Heart left ventricle (tissue), 16 donors: ENCODE results near the gene CETP. TPM values are rescaled to one million over a fixed set of nuclear protein-coding genes. Genes with fewer than 3 reads are reported as not detected.

Experiments used
- ATAC-seq, 4 donors: fragments of 200-7000 bp; cut with Tn5 transposase; one replicate each; pipeline ENCODE4 v1.9.1; 2020 to 2022; ENCODE audit warnings: moderate library complexity in 4 of 4, mild to moderate bottlenecking in 3 of 4, moderate number of reproducible peaks in 1 of 4
- DNase-seq, 5 donors: peaks; one replicate each; pipeline ENCODE4 v3.0.0-alpha.2; 2020
- H3K27ac ChIP-seq, 12 donors: fragments of 200-600 bp; sonication (generic) in 4 of 12; one replicate each; pipeline versions ENCODE4 v1.5.0 to v1.8.0; 2016 to 2022; ENCODE audit warnings: mild to moderate bottlenecking in 2 of 12
- H3K27me3 ChIP-seq, 9 donors: fragments of 200-600 bp; sonication (generic) in 2 of 9; one replicate each; pipeline versions ENCODE4 v1.5.1 to v1.8.0; 2016 to 2022; ENCODE audit warnings: mild to moderate bottlenecking in 3 of 9
- H3K36me3 ChIP-seq, 9 donors: fragments of 200-600 bp; sonication (generic) in 2 of 9; one replicate each; pipeline versions ENCODE4 v1.5.0 to v1.8.0; 2018 to 2022; ENCODE audit warnings: mild to moderate bottlenecking in 2 of 9
- H3K4me1 ChIP-seq, 12 donors: fragments of 200-600 bp; sonication (generic) in 4 of 12; one replicate each; pipeline versions ENCODE4 v1.5.0 to v1.8.0; 2016 to 2022; ENCODE audit warnings: mild to moderate bottlenecking in 3 of 12
- H3K4me3 ChIP-seq, 12 donors: fragments of 200-600 bp; sonication (generic) in 4 of 12; one replicate each; pipeline versions ENCODE4 v1.5.0 to v1.8.0; 2017 to 2022; ENCODE audit warnings: mild to moderate bottlenecking in 9 of 12, moderate library complexity in 4 of 12
- H3K9me3 ChIP-seq, 12 donors: fragments of 200-600 bp; sonication (generic) in 4 of 12; one replicate each; pipeline versions ENCODE4 v1.5.0 to v1.8.0; 2016 to 2022; ENCODE audit warnings: mild to moderate bottlenecking in 1 of 12
- POLR2A ChIP-seq, 2 donors: fragments of 450-650 bp; IDR thresholded peaks; one replicate each; pipeline ENCODE4 v1.6.1; 2017; ENCODE audit warnings: antibody characterized with exemption in 2 of 2, mild to moderate bottlenecking in 2 of 2, moderate library complexity in 2 of 2
- WGBS, 4 donors: extraction: QIAGEN DNeasy Blood & Tissue Kit in 2 of 4; methylation state at CpG; one replicate each; pipeline versions ENCODE4 v1.1.5 to v1.1.7; 2013 to 2018; 5-methylcytosine and 5-hydroxymethylcytosine counted together
- intact Hi-C, 10 donors: fragments of 100-400 bp; cut with DNase I; formaldehyde crosslinking; loops; one replicate each; pipeline versions ENCODE4 v1.11.1 to v1.14.2; 2022
- polyA plus RNA-seq, 2 donors: library from polyadenylated mRNA; stranded (reverse); fragments of 200-250 nt; gene quantifications; one replicate each; pipeline ENCODE4 v1.2.3, GENCODE V29; 2013
- total RNA-seq, 9 donors: library from RNA; depleted of rRNA in 2 of 9; stranded (reverse); fragments of >200 nt in 2 of 9; fragmentation: NEBNext Ultra II Directional in 3 of 9; extraction: Animal tissue kit (Norgen Biotek cat#: 25700) in 3 of 9; gene quantifications; one replicate each; pipeline versions ENCODE4 v1.1.0 to v1.2.4, GENCODE V29; 2016 to 2023
- TF ChIP-seq, protein P1 (sequence below), 12 donors: fragments of 200-600 bp; sonication (generic) in 4 of 12; IDR thresholded peaks; one replicate each; pipeline versions ENCODE4 v1.5.0 to v1.8.0; 2018 to 2022; ENCODE audit warnings: antibody characterized with exemption in 12 of 12, mild to moderate bottlenecking in 5 of 12
- donor health status: ischemic (EF 13 %, LVEDD 7.1; RV severe dilation, severe dysfunction).
- donor health status: healthy with polysubstance abuse.
- donor health status: DM: no; HTN: yes; CAD: no.
- donor health status: DM: no; HTN: no; CAD: no.
- donor health status: ischemic (EF 25% LVEDD 6.9; RV normal size, moderate dysfunction).
- donor health status: ischemic (EF 25% LVEDD 5.7; RV mildly dilated, moderate dysfunction).
- donor health status: healthy.
- donor health status: DM: yes; HTN: yes; CAD: no.
- donor health status: ischemic (EF 35%, LVEDD 5.7; RV mildly dilated, moderate dysfunction).
- donor health status: nonischemic (EF 11% LVEDD 7.7; RV severe dilation, severe dysfunction).
- donor health status: DM: yes; HTN: yes; CAD: no.
- donor health status: PGD.
- donor health status: ischemic (EF 29% LVEDD 5.4; RV normal size, mild dysfunction).
- donor health status: nonischemic (EF 23%, LVEDD 6.1; RV moderate dilation, normal function).

The CETP gene
- total and polyA plus RNA-seq, 11 donors = 0.23 to 3.1 (median 0.31) TPM; not detected in 3

DNA sequence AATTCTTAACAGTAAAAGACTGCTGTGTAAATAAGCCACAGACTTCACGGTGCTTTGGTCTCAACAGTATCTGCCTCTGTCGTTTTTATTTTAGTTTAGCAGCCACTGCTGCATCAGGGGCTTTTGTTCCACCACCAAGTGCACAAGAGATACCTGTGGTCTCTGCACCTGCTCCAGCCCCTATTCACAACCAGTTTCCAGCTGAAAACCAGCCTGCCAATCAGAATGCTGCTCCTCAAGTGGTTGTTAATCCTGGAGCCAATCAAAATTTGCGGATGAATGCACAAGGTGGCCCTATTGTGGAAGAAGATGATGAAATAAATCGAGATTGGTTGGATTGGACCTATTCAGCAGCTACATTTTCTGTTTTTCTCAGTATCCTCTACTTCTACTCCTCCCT is 21.9 kb upstream of the CETP start:
- intact Hi-C loops = loop anchor here in 3 of 10 donors (10.0 kb wide), 2 partner anchors 75 to 215 kb away; partner anchors contain the start of gene SLC12A3 (in 2 of the 3)
- peaks cover 0 to 57% (median 34%) of the 10 kb centered on the region in 12 donors for H3K4me1 ChIP-seq
- ATAC-seq (no peak), DNase-seq (no peak)
- H3K27me3 ChIP-seq = no peaks in the 10 kb centered on the region
- no peak overlapping the region for H3K27ac ChIP-seq
- H3K36me3 ChIP-seq = peaks cover 0 to 100% (median 98%) of the 10 kb centered on the region in 9 donors
- no peaks in the 10 kb centered on the region for H3K9me3 ChIP-seq
- WGBS, 4 donors = 83 to 87% (median 85%) methylated on average over 4 of the region's 4 CpGs
- H3K4me3 ChIP-seq = no peak overlapping the region
- TF ChIP-seq POLR2A (IDR thresholded peaks at IDR 0.05) = no peak
- TF ChIP-seq, protein P1, sequence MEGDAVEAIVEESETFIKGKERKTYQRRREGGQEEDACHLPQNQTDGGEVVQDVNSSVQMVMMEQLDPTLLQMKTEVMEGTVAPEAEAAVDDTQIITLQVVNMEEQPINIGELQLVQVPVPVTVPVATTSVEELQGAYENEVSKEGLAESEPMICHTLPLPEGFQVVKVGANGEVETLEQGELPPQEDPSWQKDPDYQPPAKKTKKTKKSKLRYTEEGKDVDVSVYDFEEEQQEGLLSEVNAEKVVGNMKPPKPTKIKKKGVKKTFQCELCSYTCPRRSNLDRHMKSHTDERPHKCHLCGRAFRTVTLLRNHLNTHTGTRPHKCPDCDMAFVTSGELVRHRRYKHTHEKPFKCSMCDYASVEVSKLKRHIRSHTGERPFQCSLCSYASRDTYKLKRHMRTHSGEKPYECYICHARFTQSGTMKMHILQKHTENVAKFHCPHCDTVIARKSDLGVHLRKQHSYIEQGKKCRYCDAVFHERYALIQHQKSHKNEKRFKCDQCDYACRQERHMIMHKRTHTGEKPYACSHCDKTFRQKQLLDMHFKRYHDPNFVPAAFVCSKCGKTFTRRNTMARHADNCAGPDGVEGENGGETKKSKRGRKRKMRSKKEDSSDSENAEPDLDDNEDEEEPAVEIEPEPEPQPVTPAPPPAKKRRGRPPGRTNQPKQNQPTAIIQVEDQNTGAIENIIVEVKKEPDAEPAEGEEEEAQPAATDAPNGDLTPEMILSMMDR (IDR thresholded peaks at IDR 0.05) = no peak

DNA sequence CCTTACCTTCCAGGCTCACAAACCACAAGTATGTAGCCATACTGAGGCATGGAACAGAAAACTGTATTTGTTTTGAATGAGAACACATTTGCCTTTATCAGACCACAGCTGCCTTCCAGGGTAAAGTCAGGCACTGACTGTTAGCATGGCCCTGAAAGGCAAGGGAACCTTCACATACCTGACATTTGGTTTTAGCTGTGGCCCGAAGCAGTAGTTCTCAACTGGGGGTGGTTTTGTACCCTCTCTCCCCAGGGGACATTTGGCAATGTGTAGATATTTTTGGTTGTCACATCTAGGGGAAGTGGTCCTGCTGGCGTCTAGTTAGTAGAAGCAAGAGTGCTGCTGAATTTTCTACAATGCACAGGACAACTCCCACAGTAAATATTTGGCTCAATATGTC is 20.7 kb upstream of the CETP start:
- Histone ChIP-seq H3K27ac (no peak overlapping the region), H3K9me3 (no peaks in the 10 kb centered on the region), H3K4me1 (peaks cover 0 to 45% (median 22%) of the 10 kb centered on the region in 12 donors), H3K27me3 (no peaks in the 10 kb centered on the region), H3K4me3 (no peak overlapping the region), H3K36me3 (peaks cover 0 to 98% (median 98%) of the 10 kb centered on the region in 9 donors)
- intact Hi-C loops = loop anchor here in 1 of 10 donors (10.0 kb wide), 1 partner anchor 214 kb away; no protein-coding TSS in a partner anchor
- no peak for TF ChIP-seq POLR2A (IDR thresholded peaks at IDR 0.05)
- TF ChIP-seq, protein P1 (IDR thresholded peaks at IDR 0.05) = no peak
- 76 to 97% (median 80%) methylated on average over 2 of the region's 2 CpGs for WGBS, 4 donors
- no peak for ATAC-seq
- no peak for DNase-seq

DNA sequence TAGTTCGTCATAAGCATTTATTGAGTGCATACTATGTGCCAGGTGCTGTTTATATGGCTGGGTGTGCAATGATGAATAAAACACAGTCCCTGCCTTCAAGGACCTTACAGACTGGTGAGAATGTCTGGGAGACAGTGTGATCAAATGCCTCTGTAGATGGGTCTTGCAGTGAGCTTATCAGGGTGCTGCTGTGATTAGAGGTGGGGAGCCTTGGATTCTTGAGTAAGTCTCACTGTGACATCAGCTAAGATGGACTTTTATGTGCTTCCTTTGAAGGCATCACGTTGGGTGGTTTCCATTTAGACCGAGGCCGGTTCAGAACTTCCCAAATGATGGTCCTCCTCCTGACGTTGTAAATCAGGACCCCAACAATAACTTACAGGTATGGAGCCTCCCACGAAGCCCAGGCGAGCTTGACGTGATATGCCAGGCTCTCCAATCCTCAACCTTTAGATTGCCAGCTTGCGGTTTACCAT is 19.9 kb upstream of the CETP start:
- intact Hi-C loops = loop anchor here in 1 of 10 donors (10.0 kb wide), 1 partner anchor 213 kb away; no protein-coding TSS in a partner anchor
- WGBS, 4 donors = 77 to 90% (median 84%) methylated on average over 9 of the region's 9 CpGs
- no peak for DNase-seq
- Histone ChIP-seq H3K27me3 (no peaks in the 10 kb centered on the region), H3K27ac (no peak overlapping the region), H3K36me3 (peaks cover 0 to 98% (median 97%) of the 10 kb centered on the region in 9 donors), H3K4me1 (peaks cover 0 to 37% (median 14%) of the 10 kb centered on the region in 12 donors), H3K4me3 (no peak overlapping the region), H3K9me3 (no peaks in the 10 kb centered on the region)
- no peak for ATAC-seq
- no peak for TF ChIP-seq POLR2A (IDR thresholded peaks at IDR 0.05)
- TF ChIP-seq, protein P1 (IDR thresholded peaks at IDR 0.05) = no peak

DNA sequence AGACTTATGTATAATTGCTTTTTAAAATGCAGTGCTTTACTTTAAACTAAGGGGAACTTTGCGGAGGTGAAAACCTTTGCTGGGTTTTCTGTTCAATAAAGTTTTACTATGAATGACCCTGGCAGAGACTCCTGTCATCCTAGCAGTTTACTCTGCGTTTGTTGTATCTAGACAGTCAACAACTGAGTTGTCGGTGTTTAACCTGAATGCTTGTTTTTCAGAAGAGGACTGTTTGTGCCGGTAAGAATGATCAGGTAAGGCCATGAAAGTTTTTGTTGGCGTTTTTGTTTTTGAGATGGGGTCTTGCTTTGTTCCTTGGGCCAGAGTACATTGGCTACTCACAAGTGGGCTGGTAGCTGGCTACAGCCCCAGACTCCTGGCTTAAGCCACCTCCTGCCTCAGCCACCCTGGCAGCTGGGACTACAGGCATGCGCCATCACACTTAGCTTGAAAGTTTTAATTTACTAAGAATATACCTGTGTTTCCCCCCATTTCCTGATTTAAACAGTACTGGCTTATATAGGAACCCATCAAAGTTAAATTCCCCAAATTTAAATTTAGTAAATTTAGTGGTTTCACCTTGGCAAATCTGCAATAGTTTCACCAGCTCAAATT is 17.9 kb upstream of the CETP start:
- WGBS, 4 donors = 88 to 95% (median 91%) methylated on average over 6 of the region's 6 CpGs
- Histone ChIP-seq H3K27ac (no peak overlapping the region), H3K4me1 (peaks cover 0 to 24% (median 4%) of the 10 kb centered on the region in 12 donors), H3K27me3 (no peaks in the 10 kb centered on the region), H3K9me3 (no peaks in the 10 kb centered on the region), H3K36me3 (peaks cover 0 to 89% (median 81%) of the 10 kb centered on the region in 9 donors), H3K4me3 (no peak overlapping the region)
- intact Hi-C loops = loop anchor here in 1 of 10 donors (10.0 kb wide), 1 partner anchor 211 kb away; no protein-coding TSS in a partner anchor
- ATAC-seq (no peak), DNase-seq (no peak)
- no peak for TF ChIP-seq POLR2A (IDR thresholded peaks at IDR 0.05)
- TF ChIP-seq, protein P1 (IDR thresholded peaks at IDR 0.05) = no peak
